ENCODE results near the gene AJAP1.

AJAP1 gene

GRCh38 chr1:4772294-4773010, 118.0 kb downstream of the AJAP1 start:
- no peak for DNase-seq (ENCODE audit: low read depth)

- DNase-seq (ENCODE audit: low read depth): no peak
Measured at GRCh38 chr1:4773226-4773625, 118.8 kb downstream of the AJAP1 start.

DNA sequence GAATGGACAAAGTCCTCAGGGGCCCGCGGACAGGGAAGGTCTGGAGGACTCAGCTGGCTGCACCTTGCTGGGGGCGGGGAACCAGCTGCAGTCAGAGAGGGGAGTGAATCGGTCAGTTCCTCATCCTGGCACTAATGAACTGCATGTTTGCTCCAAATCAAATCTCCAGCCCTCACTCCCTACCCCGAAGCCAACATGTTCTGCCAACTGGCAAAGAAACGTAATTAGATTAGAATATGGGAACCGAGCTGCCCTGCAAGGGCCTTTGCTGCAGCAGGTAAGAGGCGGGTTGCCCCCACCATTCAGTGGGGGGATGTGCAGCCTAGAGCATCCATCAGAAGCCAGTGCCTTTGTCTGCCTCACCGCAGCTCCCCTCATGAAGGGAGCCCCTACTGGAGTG, 121.1 kb downstream of the AJAP1 start:
- DNase-seq (ENCODE audit: low read depth): no peak

GRCh38 chr1:4778056-4778455, 123.6 kb downstream of the AJAP1 start:
- DNase-seq (ENCODE audit: low read depth): no peak

- DNase-seq (ENCODE audit: low read depth): no peak
Measured at GRCh38 chr1:4781646-4782045, 127.2 kb downstream of the AJAP1 start.

GRCh38 chr1:4784761-4785160, 130.4 kb downstream of the AJAP1 start:
- DNase-seq (ENCODE audit: low read depth): no peak

DNA sequence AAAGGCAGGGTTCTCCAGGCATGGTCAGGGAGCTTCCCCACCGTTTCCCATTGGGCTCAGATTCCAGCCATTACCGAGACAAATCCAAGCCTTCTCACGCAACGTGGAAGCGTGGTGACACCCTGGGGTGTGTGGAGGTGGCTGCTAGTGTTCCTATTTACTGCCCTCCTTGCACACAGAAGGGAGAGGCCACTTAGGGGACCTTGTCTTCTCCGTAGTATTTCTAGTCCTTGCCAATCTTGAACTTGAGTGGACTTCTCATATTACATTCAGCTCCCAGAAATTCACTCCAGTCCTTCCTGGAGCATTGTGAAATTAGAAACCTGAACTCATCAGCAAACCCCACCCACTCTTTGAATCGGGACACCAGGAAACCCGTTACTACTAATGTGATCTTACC, 131.6 kb downstream of the AJAP1 start:
- DNase-seq (ENCODE audit: low read depth): no peak

GRCh38 chr1:4787551-4787950, 133.1 kb downstream of the AJAP1 start:
- no peak for DNase-seq (ENCODE audit: low read depth)

DNA sequence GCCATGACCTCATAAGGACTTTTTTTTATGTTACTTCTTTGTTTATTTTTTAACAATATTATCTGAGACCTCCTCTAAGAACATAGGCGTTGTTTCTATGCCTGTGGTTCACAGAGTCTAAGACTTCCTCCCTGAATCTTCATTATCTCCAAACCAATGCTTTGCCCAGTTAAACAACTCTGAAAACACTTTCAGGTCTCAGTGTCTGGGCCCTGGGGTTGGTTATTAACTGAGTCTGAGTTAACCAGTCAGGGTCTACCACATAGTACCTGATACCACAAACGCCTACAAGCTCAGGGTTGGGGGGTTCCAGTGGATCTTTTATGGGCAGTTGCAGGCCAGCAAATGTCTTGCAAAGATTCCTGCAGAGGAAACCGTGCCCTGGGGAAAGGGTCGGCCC, 138.2 kb downstream of the AJAP1 start:
- DNase-seq (ENCODE audit: low read depth): no peak

DNA sequence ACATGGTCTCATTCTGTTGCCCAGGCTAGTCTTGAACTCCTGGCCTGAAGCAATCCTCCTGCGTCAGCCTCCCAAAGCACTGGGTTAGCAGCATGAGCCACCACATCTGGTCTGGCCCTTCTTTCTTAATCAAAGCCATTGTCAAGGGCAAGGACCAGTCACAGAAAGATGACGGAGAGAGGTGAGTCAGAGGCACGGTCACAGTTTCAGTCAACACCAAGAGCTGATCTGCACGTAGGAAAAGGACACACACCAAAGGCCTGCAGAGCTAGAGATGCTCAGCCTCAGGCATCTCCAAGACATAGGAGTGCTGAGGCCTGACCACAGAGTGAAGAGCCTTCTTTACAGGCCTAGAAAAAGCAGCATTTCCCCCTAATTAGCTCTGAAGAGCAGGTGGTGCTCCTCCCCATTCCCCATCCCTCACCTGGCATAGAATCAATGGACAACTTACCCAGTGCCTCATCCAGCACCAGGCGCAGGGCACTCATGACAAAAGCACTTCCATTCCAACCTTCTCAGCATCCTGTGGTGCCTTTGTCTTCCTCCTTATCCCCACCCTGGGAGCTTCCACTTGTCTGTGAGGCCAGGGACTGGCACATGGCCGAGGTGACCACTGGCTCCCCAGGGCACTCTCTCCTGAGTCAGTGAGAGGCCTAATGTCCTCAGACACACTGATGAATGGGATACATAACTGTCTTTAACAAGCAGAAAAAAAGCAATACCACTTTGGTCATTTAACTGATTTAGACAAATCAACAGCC, 139.8 kb downstream of the AJAP1 start:
- DNase-seq (ENCODE audit: low read depth): no peak

- no peak for DNase-seq (ENCODE audit: low read depth)
Measured at GRCh38 chr1:4796161-4797015, 142.0 kb downstream of the AJAP1 start.

DNA sequence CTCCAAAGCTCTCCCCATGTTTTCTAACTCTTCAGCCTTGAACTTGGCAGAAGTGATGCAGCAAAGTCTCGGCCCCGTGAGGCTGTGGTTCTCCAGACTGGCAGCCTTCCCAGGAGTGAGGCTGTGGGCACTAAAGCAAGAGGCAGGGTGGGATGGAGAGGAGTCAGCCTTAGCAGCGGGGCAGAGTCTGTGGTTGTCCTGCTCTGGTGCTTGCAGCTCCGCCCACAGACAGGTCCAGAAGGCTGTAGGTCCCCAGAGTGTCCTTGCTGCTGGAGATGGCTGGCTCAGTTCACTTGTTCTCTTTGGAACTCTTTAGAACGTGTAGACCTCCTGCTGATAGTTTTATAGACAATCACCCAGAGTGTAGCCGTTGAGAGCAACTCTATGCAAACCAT, 142.6 kb downstream of the AJAP1 start:
- DNase-seq (ENCODE audit: low read depth): no peak

GRCh38 chr1:4797429-4797828, 143.0 kb downstream of the AJAP1 start:
- no peak for DNase-seq (ENCODE audit: low read depth)

DNA sequence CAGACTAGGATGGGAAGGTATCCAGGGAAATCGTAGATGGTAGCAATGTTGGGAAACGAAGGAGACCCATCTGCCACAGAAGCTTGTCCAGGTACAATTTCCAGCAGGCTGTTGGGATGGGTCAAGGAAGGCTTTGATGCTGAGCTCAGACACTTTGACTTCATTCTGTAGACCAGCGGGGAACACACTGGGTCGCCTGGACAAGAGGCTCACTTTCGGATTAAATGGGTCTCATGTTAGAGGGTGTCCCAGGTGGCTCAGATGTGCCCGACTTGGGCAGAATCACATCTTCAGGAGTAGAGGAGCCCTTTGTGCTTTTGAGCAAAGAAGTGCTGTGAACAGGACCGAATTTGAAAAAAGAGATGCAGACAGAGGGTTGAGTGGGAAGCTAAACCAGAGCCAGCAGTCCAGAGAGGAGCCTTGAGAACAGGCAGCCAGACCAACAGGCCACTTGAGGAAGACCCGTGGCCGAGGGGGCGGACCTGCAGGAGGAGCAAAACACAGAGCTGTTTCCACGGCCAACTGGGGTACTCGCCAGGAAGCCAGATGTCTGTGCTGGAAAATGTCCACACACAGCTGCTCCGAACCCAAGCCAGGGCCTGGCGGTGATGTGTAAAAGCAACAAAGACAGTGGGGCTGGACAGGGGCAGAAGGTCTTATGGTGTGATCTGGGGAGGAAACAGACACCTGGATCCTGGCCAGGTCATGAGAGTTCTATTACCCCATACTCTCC, 146.9 kb downstream of the AJAP1 start:
- no peak for DNase-seq (ENCODE audit: low read depth)

- DNase-seq (ENCODE audit: low read depth): no peak
Measured at GRCh38 chr1:4802024-4802423, 147.6 kb downstream of the AJAP1 start.

GRCh38 chr1:4803335-4803734, 148.9 kb downstream of the AJAP1 start:
- DNase-seq (ENCODE audit: low read depth): no peak

DNA sequence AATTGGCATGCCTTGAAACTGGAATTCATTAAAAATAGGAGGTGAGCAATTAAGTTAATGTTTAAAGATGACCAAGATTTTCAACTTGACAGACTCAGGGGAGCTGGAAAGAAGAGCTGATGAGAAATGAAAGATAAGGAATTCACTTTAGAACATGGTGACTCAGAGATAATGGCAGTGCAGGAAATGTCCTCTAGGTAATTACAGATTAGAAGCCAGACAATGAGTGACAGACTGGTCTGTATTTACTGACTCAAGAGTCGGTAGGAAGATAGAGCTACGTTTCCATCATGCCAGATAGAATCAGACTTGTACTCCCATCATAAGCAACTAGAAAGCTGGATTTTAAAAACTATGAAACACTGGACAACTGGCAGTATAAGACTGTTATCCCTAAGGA, 151.6 kb downstream of the AJAP1 start:
- DNase-seq (ENCODE audit: low read depth): no peak

DNA sequence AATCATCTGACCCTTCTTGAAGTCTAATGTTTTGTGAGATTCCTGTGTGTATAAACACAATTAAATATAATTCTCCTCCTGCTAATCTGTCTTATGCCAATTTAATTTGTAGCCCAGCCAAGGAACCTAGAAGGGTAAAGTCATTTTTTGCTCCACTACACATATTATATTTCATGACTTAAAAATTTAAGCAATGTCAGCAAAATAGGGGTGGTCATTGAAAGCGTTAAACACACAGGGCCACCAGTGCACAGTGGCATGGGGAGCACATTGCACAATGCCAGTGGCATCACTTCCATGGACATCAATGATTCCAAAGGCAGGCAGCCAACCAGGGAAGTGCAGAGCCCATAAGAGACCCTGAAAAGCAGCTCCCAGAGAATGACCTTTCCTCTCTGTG, 166.1 kb downstream of the AJAP1 start:
- no peak for DNase-seq (ENCODE audit: low read depth)

- DNase-seq (ENCODE audit: low read depth): no peak
Measured at GRCh38 chr1:4825800-4826450, 171.5 kb downstream of the AJAP1 start.

- no peak for DNase-seq (ENCODE audit: low read depth)
Measured at GRCh38 chr1:4830707-4831106, 176.3 kb downstream of the AJAP1 start.

DNA sequence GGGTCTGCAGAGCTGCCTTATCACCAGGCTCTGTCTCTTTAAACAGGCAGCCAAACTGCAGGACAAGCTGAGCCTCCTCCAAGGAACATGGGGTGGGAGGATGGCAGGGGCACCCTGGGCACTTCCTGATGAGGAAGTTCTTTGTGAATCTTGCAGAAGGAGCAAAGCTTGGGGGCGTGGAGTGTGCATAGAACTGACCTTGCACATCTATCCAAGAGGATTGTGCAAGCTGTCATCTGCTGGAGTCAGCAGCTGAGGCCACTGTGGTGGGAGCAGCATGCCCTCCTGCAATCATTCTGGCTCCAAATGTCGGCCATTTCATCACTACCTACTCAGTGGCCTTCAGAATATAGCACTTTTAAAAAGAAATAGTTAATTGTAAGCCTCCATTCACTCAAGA, 182.2 kb downstream of the AJAP1 start:
- DNase-seq (ENCODE audit: low read depth): no peak

Measured in activated T-cell treated with anti-CD3 and anti-CD28 coated beads for 24 hours (primary cell).